Measurements from ENCODE around the gene KIAA0825. TPM values are rescaled to one million over a fixed set of nuclear protein-coding genes. Genes with fewer than 3 reads are reported as not detected.

KIAA0825 gene
- total RNA-seq, 1 donor from 2014 or later = 0.26 TPM

DNA sequence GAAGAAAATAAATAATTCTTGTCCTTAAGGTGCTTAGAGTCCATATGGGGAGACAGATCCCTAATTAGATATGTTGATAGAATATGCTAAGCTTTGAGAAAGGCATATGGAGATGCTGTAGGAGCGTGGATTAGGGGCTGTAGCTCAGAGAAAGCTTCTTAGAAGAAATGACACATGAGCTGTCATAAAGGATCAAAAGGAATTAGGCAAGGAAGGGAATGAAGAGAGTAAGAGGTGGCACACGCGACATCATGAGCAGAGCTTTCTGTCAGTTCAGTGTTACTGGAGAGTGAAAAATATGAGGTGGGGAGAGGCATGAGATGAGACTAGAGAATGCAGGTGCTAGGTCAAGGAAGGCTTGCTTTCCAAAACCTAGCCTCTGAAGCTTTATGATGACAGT, 118.6 kb downstream of the KIAA0825 start:
- TF ChIP-seq, protein P1, sequence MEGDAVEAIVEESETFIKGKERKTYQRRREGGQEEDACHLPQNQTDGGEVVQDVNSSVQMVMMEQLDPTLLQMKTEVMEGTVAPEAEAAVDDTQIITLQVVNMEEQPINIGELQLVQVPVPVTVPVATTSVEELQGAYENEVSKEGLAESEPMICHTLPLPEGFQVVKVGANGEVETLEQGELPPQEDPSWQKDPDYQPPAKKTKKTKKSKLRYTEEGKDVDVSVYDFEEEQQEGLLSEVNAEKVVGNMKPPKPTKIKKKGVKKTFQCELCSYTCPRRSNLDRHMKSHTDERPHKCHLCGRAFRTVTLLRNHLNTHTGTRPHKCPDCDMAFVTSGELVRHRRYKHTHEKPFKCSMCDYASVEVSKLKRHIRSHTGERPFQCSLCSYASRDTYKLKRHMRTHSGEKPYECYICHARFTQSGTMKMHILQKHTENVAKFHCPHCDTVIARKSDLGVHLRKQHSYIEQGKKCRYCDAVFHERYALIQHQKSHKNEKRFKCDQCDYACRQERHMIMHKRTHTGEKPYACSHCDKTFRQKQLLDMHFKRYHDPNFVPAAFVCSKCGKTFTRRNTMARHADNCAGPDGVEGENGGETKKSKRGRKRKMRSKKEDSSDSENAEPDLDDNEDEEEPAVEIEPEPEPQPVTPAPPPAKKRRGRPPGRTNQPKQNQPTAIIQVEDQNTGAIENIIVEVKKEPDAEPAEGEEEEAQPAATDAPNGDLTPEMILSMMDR (IDR thresholded peaks at IDR 0.05; ENCODE audit: insufficient read depth, low read length, severe bottlenecking) = no peak
- Histone ChIP-seq H3K36me3 (ENCODE audit: control insufficient read depth, insufficient read depth, low read length) (no peaks in the 10 kb centered on the region), H3K4me3 (ENCODE audit: low read depth, low read length) (no peak overlapping the region), H3K27me3 (ENCODE audit: control insufficient read depth, insufficient read depth, low read length) (no peaks in the 10 kb centered on the region)
- no peak for DNase-seq (ENCODE audit: low read depth)
- no peak for FAIRE-seq

DNA sequence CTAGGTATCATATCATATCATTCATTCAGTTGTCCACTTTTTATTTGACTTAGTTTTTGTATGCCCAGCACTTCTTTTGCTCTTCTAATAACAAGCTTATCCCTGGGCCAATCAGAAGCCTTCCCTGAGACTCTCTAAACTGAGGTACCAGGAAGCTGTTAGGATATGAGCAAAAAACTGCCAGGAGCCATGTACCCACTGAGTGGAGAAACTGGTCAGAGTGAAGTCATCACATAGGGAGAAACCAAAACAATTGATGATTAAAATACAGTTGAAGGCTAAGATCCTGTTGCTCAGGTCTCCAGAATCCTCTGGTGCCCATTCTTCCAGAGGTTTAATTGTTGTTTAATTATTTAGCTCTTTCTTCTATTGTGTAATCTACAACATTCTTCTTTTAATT, 120.2 kb downstream of the KIAA0825 start:
- H3K36me3 ChIP-seq (ENCODE audit: control insufficient read depth, insufficient read depth, low read length) = no peaks in the 10 kb centered on the region
- TF ChIP-seq, protein P1 (IDR thresholded peaks at IDR 0.05; ENCODE audit: insufficient read depth, low read length, severe bottlenecking) = no peak
- no peaks in the 10 kb centered on the region for H3K27me3 ChIP-seq (ENCODE audit: control insufficient read depth, insufficient read depth, low read length)
- no peak overlapping the region for H3K4me3 ChIP-seq (ENCODE audit: low read depth, low read length)
- FAIRE-seq = no peak
- peak; percentile 27 for DNase-seq (ENCODE audit: low read depth)

DNA sequence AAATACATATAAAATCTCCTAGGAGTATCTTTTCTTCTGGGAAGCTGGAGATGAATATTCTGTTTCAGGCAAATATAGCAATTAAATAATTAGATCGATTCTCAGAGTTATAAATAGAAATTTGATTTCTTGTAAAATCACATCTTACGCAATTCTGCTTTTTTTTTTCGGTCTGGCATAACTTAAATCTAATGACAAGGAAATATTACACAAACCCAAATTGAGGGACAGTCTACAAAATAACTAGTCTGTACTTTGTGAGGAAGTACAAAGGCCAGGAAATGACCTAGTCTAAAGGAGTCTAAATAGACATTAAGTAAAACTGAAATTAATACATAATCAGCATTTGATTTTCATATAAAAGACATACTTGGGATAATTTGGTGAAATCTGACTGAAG, 133.3 kb downstream of the KIAA0825 start:
- DNase-seq (ENCODE audit: low read depth) = no peak
- Histone ChIP-seq H3K27me3 (ENCODE audit: control insufficient read depth, insufficient read depth, low read length) (no peaks in the 10 kb centered on the region), H3K36me3 (ENCODE audit: control insufficient read depth, insufficient read depth, low read length) (no peaks in the 10 kb centered on the region), H3K4me3 (ENCODE audit: low read depth, low read length) (no peak overlapping the region)
- FAIRE-seq = no peak
- TF ChIP-seq, protein P1 (IDR thresholded peaks at IDR 0.05; ENCODE audit: insufficient read depth, low read length, severe bottlenecking) = no peak

DNA sequence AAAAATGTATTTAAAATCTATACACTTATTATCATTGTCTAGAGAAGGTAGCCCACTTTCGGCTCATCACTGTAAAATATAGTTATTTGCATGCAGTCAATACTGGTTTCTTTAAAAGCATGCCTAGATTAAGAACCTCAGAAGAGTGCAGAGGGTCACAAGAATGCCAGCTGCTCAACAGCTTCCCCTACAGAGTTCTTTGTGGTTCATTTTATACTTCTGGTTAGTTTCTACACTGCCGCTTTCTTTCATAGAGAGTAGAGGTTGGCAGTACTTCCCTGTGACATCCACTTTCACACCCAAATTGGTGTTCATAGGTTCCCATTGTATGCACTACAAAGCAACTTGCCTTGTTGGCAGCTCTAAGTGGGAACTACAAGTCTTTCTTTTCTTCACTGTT, 137.3 kb downstream of the KIAA0825 start:
- no peaks in the 10 kb centered on the region for H3K36me3 ChIP-seq (ENCODE audit: control insufficient read depth, insufficient read depth, low read length)
- FAIRE-seq = no peak
- TF ChIP-seq, protein P1 (IDR thresholded peaks at IDR 0.05; ENCODE audit: insufficient read depth, low read length, severe bottlenecking) = no peak
- no peak for DNase-seq (ENCODE audit: low read depth)
- no peaks in the 10 kb centered on the region for H3K27me3 ChIP-seq (ENCODE audit: control insufficient read depth, insufficient read depth, low read length)
- no peak overlapping the region for H3K4me3 ChIP-seq (ENCODE audit: low read depth, low read length)

DNA sequence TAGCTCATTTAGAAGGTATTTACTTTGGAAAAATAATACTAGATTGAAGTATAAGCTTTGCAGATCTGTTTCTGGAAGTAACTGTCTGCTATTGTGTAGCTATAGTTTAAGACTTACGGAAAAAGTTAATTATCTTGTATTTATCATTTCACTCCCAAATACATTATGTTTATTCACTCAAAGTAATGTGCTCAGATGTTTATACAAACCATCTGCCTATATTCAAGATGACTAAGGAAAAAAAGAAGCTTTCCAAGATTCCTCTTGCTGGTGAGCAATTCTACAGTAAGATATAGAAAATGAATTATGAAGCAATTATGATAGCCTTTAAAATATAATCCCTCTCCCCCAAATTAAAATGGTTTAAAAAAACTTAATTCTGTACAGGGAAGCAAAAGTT, 137.9 kb downstream of the KIAA0825 start:
- Histone ChIP-seq H3K27me3 (ENCODE audit: control insufficient read depth, insufficient read depth, low read length) (no peaks in the 10 kb centered on the region), H3K4me3 (ENCODE audit: low read depth, low read length) (no peak overlapping the region), H3K36me3 (ENCODE audit: control insufficient read depth, insufficient read depth, low read length) (no peaks in the 10 kb centered on the region)
- TF ChIP-seq, protein P1 (IDR thresholded peaks at IDR 0.05; ENCODE audit: insufficient read depth, low read length, severe bottlenecking) = no peak
- FAIRE-seq = no peak
- DNase-seq (ENCODE audit: low read depth) = no peak

DNA sequence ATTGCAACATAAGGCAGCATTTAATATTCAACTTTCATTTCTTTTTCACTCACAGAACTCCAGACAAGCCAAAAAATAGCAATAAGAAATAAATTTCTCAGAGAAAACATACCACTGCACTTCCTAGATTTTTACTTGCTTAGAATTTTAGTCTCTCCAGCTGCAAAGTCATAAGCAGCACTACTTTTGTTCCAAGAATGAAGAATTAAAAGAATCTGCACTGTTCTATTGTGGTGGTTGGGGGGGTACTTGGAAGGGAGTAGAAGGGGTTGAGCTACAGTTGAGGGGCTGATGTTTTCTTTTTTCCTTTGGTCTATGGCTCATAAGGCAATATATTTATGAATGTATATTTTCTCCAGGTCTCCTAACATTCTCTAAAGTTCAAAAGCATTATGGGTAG, 144.5 kb downstream of the KIAA0825 start:
- Histone ChIP-seq H3K27me3 (ENCODE audit: control insufficient read depth, insufficient read depth, low read length) (no peaks in the 10 kb centered on the region), H3K4me3 (ENCODE audit: low read depth, low read length) (no peak overlapping the region), H3K36me3 (ENCODE audit: control insufficient read depth, insufficient read depth, low read length) (no peaks in the 10 kb centered on the region)
- FAIRE-seq = no peak
- TF ChIP-seq, protein P1 (IDR thresholded peaks at IDR 0.05; ENCODE audit: insufficient read depth, low read length, severe bottlenecking) = no peak
- DNase-seq (ENCODE audit: low read depth) = no peak

Measured in bronchial epithelial cell (primary cell).